Sigmoid colon (tissue), 4 donors: Measurements from ENCODE around the gene MITF.
A peak's percentile ranks its signal among the peaks of the same experiment; 100 is the strongest.

ENCODE experiments used
- CTCF ChIP-seq, 4 experiments: fragments of 450-650 bp in 3 of 4; fragments of 200-600 bp in 1 of 4; IDR thresholded peaks; one replicate each; pipeline ENCODE4 v1.5.1; 2016 to 2019; ENCODE audit warnings: antibody characterized with exemption in 4 of 4, mild to moderate bottlenecking in 3 of 4, moderate library complexity in 2 of 4
- POLR2A ChIP-seq, 2 donors: fragments of 450-650 bp; IDR thresholded peaks; one replicate each; pipeline ENCODE4 v1.6.1; 2016; ENCODE audit warnings: antibody characterized with exemption in 2 of 2, mild to moderate bottlenecking in 2 of 2, moderate library complexity in 2 of 2
- POLR2AphosphoS5 ChIP-seq, 4 donors: sonication (generic); formaldehyde crosslinking; IDR thresholded peaks; one replicate each; pipeline ENCODE4 v1.6.1; 2017; ENCODE audit warnings: antibody characterized with exemption in 4 of 4

- no peak for TF ChIP-seq CTCF (IDR thresholded peaks at IDR 0.05)
- TF ChIP-seq POLR2AphosphoS5 (IDR thresholded peaks at IDR 0.05), result peak in 1 of 4 donors; percentile 10
- TF ChIP-seq POLR2A (IDR thresholded peaks at IDR 0.05), result no peak
These were observed 191.3 kb downstream of the MITF start for GRCh38 chr3:69930564-69930963.
